ENCODE measurements around the gene THRB. TPM values are rescaled to one million over a fixed set of nuclear protein-coding genes. Genes with fewer than 3 reads are reported as not detected.
A peak's percentile ranks its signal among the peaks of the same experiment; 100 is the strongest.

Gene THRB
- total and polyA plus RNA-seq, 8 donors = 3.6 to 47.3 (median 14.5) TPM

- no peak for TF ChIP-seq EP300 (IDR thresholded peaks at IDR 0.05)
- TF ChIP-seq POLR2AphosphoS5 (IDR thresholded peaks at IDR 0.05) = no peak
- TF ChIP-seq, protein P1, sequence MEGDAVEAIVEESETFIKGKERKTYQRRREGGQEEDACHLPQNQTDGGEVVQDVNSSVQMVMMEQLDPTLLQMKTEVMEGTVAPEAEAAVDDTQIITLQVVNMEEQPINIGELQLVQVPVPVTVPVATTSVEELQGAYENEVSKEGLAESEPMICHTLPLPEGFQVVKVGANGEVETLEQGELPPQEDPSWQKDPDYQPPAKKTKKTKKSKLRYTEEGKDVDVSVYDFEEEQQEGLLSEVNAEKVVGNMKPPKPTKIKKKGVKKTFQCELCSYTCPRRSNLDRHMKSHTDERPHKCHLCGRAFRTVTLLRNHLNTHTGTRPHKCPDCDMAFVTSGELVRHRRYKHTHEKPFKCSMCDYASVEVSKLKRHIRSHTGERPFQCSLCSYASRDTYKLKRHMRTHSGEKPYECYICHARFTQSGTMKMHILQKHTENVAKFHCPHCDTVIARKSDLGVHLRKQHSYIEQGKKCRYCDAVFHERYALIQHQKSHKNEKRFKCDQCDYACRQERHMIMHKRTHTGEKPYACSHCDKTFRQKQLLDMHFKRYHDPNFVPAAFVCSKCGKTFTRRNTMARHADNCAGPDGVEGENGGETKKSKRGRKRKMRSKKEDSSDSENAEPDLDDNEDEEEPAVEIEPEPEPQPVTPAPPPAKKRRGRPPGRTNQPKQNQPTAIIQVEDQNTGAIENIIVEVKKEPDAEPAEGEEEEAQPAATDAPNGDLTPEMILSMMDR (IDR thresholded peaks at IDR 0.05) = no peak
- TF ChIP-seq POLR2A (IDR thresholded peaks at IDR 0.05) = no peak
- H3K36me3 ChIP-seq = no peaks in the 10 kb centered on the region
- H3K9me3 ChIP-seq = no peaks in the 10 kb centered on the region
- H3K27me3 ChIP-seq = no peaks in the 10 kb centered on the region
- peaks cover 0 to 21% (median 12%) of the 10 kb centered on the region in 4 donors for H3K4me1 ChIP-seq
- intact Hi-C loops (cut with DNase I; ENCODE audit: low total_unique reads) = no loop called here
- DNase-seq = no peak
- H3K4me3 ChIP-seq = no peak overlapping the region
- H3K27ac ChIP-seq = no peak overlapping the region
- 87 to 96% (median 93%) methylated on average over 2 of the region's 2 CpGs for WGBS, 5 donors
Measured at GRCh38 chr3:24182756-24183155, 311.9 kb downstream of the THRB start.

GRCh38 chr3:24181256-24181655 lies 313.4 kb downstream of the THRB start:
- Histone ChIP-seq H3K4me1 (peaks cover 0 to 24% (median 16%) of the 10 kb centered on the region in 4 donors), H3K9me3 (no peaks in the 10 kb centered on the region), H3K4me3 (no peak overlapping the region), H3K27ac (no peak overlapping the region), H3K36me3 (no peaks in the 10 kb centered on the region), H3K27me3 (no peaks in the 10 kb centered on the region)
- no peak for TF ChIP-seq POLR2A (IDR thresholded peaks at IDR 0.05)
- TF ChIP-seq, protein P1 (IDR thresholded peaks at IDR 0.05) = no peak
- TF ChIP-seq EP300 (IDR thresholded peaks at IDR 0.05) = no peak
- TF ChIP-seq POLR2AphosphoS5 (IDR thresholded peaks at IDR 0.05) = no peak
- peak in 1 of 2 donors; percentile 32 for DNase-seq
- 24 to 55% (median 41%) methylated on average over 4 of the region's 4 CpGs for WGBS, 5 donors
- intact Hi-C loops (cut with DNase I; ENCODE audit: low total_unique reads) = no loop called here

DNA sequence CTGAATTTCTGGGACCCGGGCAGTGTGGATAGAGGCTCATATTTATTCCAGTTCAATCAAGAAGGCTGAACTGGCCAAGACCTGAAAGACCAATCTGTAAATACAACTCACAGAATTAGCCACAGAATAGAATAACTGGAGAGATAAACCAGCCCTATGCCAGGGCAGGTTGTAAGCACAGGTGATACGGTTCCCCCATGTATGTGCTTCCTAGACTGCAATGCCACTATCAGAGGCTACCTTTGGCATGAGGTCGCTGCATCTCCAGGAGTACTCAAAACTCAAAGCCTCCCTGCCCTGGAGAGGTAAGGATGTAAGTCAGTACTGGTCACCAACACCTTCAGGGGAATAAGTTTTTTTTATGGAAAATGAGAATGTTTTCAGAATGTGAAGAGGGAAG lies 314.0 kb downstream of the THRB start:
- no peaks in the 10 kb centered on the region for H3K27me3 ChIP-seq
- H3K36me3 ChIP-seq = no peaks in the 10 kb centered on the region
- TF ChIP-seq EP300 (IDR thresholded peaks at IDR 0.05) = no peak
- TF ChIP-seq POLR2AphosphoS5 (IDR thresholded peaks at IDR 0.05) = no peak
- TF ChIP-seq POLR2A (IDR thresholded peaks at IDR 0.05) = no peak
- TF ChIP-seq, protein P1 (IDR thresholded peaks at IDR 0.05) = no peak
- intact Hi-C loops (cut with DNase I; ENCODE audit: low total_unique reads) = no loop called here
- WGBS, 5 donors = 64 to 92% (median 71%) methylated on average over 3 of the region's 3 CpGs
- no peaks in the 10 kb centered on the region for H3K9me3 ChIP-seq
- DNase-seq = no peak
- H3K4me3 ChIP-seq = no peak overlapping the region
- peaks cover 0 to 18% (median 13%) of the 10 kb centered on the region in 4 donors for H3K4me1 ChIP-seq
- no peak overlapping the region for H3K27ac ChIP-seq

DNA sequence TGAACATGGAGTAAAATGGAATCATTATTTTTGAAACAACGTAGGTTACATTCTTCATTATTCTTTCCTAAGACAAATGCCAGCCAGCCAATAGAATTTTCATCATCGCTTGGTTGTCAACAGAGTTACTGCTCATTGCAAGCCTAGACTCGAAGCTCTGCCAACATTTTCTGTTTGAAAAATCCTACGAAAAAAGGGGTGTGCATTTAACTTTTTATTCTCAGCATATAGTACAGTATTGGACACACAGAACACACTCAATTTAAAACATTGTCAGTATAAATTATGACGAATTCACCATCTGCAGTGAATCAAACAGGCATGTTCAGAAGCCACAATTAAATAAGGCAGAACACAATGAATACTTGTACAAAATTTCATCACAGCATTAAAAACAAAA lies 317.4 kb downstream of the THRB start:
- H3K36me3 ChIP-seq = no peaks in the 10 kb centered on the region
- no peaks in the 10 kb centered on the region for H3K27me3 ChIP-seq
- TF ChIP-seq POLR2AphosphoS5 (IDR thresholded peaks at IDR 0.05) (no peak), POLR2A (IDR thresholded peaks at IDR 0.05) (no peak), EP300 (IDR thresholded peaks at IDR 0.05) (no peak)
- TF ChIP-seq, protein P1 (IDR thresholded peaks at IDR 0.05) = no peak
- 67 to 88% (median 85%) methylated on average over 5 of the region's 5 CpGs for WGBS, 5 donors
- peaks cover 0 to 16% (median 12%) of the 10 kb centered on the region in 4 donors for H3K4me1 ChIP-seq
- H3K9me3 ChIP-seq = no peaks in the 10 kb centered on the region
- intact Hi-C loops (cut with DNase I; ENCODE audit: low total_unique reads) = no loop called here
- H3K4me3 ChIP-seq = no peak overlapping the region
- no peak for DNase-seq
- no peak overlapping the region for H3K27ac ChIP-seq
